ENCODE results near the gene SAMM50. TPM values are rescaled to one million over a fixed set of nuclear protein-coding genes. Genes with fewer than 3 reads are reported as not detected.

The SAMM50 gene
- total RNA-seq, 2 donors from 2014 or later = 54.4 to 56.0 TPM

DNA sequence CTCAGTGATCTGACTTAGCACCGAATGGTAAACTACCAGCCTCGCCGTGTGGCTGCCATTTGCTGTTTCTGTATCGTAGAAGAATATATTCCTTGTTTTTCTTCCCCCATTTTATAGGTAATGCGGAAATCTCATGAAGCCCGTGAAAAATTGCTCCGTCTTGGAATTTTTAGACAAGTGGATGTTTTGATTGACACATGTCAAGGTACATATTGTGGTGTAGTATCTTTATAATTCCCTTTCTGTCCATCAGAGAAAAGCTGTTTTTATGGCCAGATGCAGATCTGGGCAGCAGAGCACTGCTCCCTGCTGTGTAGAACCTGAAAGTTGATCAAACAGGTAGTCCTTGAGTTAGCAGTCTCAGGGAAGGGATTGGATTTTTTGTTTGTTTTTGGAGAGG, 13.4 kb downstream of the SAMM50 start:
- Histone ChIP-seq H3K4me1 (ENCODE audit: control insufficient read depth, insufficient read depth, low read length) (no peaks in the 10 kb centered on the region), H3K9me3 (ENCODE audit: control insufficient read depth, low read length) (no peaks in the 10 kb centered on the region), H3K27ac (ENCODE audit: low read depth, low read length) (no peak overlapping the region), H3K9ac (ENCODE audit: extremely low read depth, low read length, poor library complexity, severe bottlenecking) (no peak overlapping the region), H3K36me3 (ENCODE audit: control insufficient read depth, insufficient read depth, low read length) (peaks cover 83% of the 10 kb centered on the region), H3K27me3 (ENCODE audit: control insufficient read depth, insufficient read depth, low read length, poor library complexity, severe bottlenecking) (no peaks in the 10 kb centered on the region), H3K4me3 (ENCODE audit: low read length) (no peak overlapping the region)
- no peaks in the 10 kb centered on the region for H3K4me1 Mint-ChIP-seq
- no peak for DNase-seq
- no peak overlapping the region for H3K4me3 Mint-ChIP-seq
- H3K27ac Mint-ChIP-seq = no peak overlapping the region
- 90 to 100% methylated on average over 3 to 7 of the region's 7 CpGs for WGBS, 2 experiments (ENCODE audit: insufficient coverage in 1 of 2, insufficient read length in 1 of 2)
- H3K27me3 Mint-ChIP-seq (ENCODE audit: insufficient read depth) = no peaks in the 10 kb centered on the region
- TF ChIP-seq, protein P1, sequence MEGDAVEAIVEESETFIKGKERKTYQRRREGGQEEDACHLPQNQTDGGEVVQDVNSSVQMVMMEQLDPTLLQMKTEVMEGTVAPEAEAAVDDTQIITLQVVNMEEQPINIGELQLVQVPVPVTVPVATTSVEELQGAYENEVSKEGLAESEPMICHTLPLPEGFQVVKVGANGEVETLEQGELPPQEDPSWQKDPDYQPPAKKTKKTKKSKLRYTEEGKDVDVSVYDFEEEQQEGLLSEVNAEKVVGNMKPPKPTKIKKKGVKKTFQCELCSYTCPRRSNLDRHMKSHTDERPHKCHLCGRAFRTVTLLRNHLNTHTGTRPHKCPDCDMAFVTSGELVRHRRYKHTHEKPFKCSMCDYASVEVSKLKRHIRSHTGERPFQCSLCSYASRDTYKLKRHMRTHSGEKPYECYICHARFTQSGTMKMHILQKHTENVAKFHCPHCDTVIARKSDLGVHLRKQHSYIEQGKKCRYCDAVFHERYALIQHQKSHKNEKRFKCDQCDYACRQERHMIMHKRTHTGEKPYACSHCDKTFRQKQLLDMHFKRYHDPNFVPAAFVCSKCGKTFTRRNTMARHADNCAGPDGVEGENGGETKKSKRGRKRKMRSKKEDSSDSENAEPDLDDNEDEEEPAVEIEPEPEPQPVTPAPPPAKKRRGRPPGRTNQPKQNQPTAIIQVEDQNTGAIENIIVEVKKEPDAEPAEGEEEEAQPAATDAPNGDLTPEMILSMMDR (conservative IDR thresholded peaks at IDR 0.05) = no peak
- H3K36me3 Mint-ChIP-seq (ENCODE audit: low read depth) = peaks cover 69% of the 10 kb centered on the region
- no peaks in the 10 kb centered on the region for H3K9me3 Mint-ChIP-seq

DNA sequence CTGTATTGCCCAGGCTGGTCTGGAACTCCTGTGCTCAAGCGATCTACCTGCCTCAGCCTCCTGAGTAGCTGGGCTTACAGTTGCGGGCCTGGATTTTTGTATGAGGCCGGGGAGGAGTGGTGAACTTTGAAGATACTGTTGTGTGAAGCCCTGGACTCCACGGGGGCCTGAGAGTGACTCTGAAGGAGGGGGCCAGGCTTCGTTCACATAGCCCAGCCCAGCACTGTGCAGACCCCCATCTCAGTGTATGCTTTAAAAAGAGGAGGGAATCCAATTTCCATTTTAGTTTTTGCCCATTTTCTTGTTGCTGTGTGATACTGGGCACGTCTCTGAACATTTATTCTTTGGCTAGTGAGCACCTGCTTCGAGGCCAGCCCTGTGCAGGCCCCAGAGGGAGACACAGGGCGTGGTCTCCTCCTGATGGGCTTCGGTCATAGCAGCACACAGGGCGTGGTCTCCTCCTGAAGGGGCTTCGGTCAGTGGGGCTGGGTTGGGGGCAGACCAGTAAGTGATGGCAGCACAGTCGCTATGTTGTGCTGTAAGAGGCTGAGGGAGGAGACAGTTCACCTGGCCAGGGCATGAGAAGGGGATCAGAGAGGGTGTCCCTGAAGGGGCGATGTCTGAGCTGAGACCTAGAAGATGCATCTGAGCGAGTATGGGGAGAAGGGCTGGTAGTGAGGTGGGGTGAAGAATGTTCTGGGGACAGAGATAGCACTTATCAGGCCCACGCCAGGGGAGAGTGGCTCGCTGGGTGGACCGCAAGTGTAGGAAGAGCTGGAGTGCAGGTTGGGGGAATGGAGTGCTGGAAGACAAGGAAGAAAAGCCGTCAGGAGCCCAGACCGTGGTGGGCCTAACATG, 14.0 kb downstream of the SAMM50 start:
- no peaks in the 10 kb centered on the region for H3K9me3 ChIP-seq (ENCODE audit: control insufficient read depth, low read length)
- Mint-ChIP-seq H3K4me1 (no peaks in the 10 kb centered on the region), H3K9me3 (no peaks in the 10 kb centered on the region), H3K36me3 (ENCODE audit: low read depth) (peaks cover 71% of the 10 kb centered on the region), H3K4me3 (no peak overlapping the region), H3K27ac (no peak overlapping the region), H3K27me3 (ENCODE audit: insufficient read depth) (no peaks in the 10 kb centered on the region)
- no peaks in the 10 kb centered on the region for H3K4me1 ChIP-seq (ENCODE audit: control insufficient read depth, insufficient read depth, low read length)
- WGBS, 2 experiments (ENCODE audit: insufficient coverage in 1 of 2, insufficient read length in 1 of 2) = 90% methylated on average over 15 to 19 of the region's 19 CpGs
- H3K27ac ChIP-seq (ENCODE audit: low read depth, low read length) = no peak overlapping the region
- DNase-seq = no peak
- no peaks in the 10 kb centered on the region for H3K27me3 ChIP-seq (ENCODE audit: control insufficient read depth, insufficient read depth, low read length, poor library complexity, severe bottlenecking)
- peaks cover 78% of the 10 kb centered on the region for H3K36me3 ChIP-seq (ENCODE audit: control insufficient read depth, insufficient read depth, low read length)
- TF ChIP-seq, protein P1 (conservative IDR thresholded peaks at IDR 0.05) = no peak
- H3K4me3 ChIP-seq (ENCODE audit: low read length) = no peak overlapping the region
- H3K9ac ChIP-seq (ENCODE audit: extremely low read depth, low read length, poor library complexity, severe bottlenecking) = no peak overlapping the region

DNA sequence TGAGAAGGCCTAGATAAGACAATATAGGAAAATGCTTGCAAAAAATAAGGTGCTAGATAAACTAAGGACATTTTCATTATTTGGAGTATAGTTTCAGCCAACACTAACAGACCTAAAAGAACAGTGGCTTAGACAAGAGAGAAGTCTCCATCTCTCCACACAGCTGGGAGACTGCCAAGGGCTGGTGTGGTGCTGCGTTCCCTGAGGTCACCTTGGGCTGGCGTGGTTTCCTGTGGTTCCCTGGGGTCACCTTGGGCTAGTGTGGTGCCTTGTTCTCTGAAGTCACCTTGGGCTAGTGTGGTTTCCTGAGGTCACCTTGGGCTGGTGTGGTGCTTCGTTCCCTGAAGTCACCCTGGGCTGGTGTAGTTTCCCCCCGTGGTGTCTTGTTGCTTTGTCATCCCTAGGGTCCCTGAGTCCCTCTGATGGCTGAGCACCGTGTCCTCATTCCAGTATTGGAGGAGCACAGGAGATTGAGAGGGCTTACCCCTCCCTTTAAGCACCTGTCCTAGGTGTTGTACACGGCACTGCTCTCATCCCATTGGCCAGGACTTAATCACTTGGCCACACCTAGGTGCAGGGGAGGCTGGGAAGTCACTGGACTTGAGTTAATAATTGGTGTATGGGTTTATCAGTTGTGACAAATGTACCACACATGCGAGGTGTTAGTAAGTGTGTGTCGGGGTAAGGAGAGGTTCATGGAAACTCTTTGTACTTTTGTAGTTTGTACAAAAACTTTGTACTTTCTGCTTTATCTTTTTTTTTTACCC, 14.9 kb downstream of the SAMM50 start:
- H3K27ac ChIP-seq (ENCODE audit: low read depth, low read length) = no peak overlapping the region
- Mint-ChIP-seq H3K4me1 (no peaks in the 10 kb centered on the region), H3K27ac (no peak overlapping the region), H3K27me3 (ENCODE audit: insufficient read depth) (no peaks in the 10 kb centered on the region), H3K4me3 (no peak overlapping the region), H3K9me3 (no peaks in the 10 kb centered on the region), H3K36me3 (ENCODE audit: low read depth) (peaks cover 67% of the 10 kb centered on the region)
- H3K9ac ChIP-seq (ENCODE audit: extremely low read depth, low read length, poor library complexity, severe bottlenecking) = no peak overlapping the region
- DNase-seq = no peak
- peaks cover 80% of the 10 kb centered on the region for H3K36me3 ChIP-seq (ENCODE audit: control insufficient read depth, insufficient read depth, low read length)
- TF ChIP-seq, protein P1 (conservative IDR thresholded peaks at IDR 0.05) = no peak
- WGBS, 2 experiments (ENCODE audit: insufficient coverage in 1 of 2, insufficient read length in 1 of 2) = 96 to 98% methylated on average over 6 to 8 of the region's 8 CpGs
- H3K4me1 ChIP-seq (ENCODE audit: control insufficient read depth, insufficient read depth, low read length) = no peaks in the 10 kb centered on the region
- H3K9me3 ChIP-seq (ENCODE audit: control insufficient read depth, low read length) = no peaks in the 10 kb centered on the region
- H3K4me3 ChIP-seq (ENCODE audit: low read length) = no peak overlapping the region
- no peaks in the 10 kb centered on the region for H3K27me3 ChIP-seq (ENCODE audit: control insufficient read depth, insufficient read depth, low read length, poor library complexity, severe bottlenecking)
